Thyroid gland (tissue), 4 donors: Measurements from ENCODE around the gene AIPL1. TPM values are rescaled to one million over a fixed set of nuclear protein-coding genes. Genes with fewer than 3 reads are reported as not detected.

ENCODE experiments used
- DNase-seq, 2 donors: peaks; one replicate each; pipeline ENCODE4 v3.0.0-alpha.2; 2019
- H3K27ac ChIP-seq, 3 donors: fragments of 200-600 bp; sonication (generic); 1 replicate in 2 of 3; 2 replicates in 1 of 3; pipeline ENCODE4 v1.5.1; 2016 to 2019; ENCODE audit warnings: mild to moderate bottlenecking in 1 of 3, moderate library complexity in 1 of 3
- H3K27me3 ChIP-seq: fragments of 200-600 bp; sonication (generic); one replicate; pipeline ENCODE4 v1.5.1; 2019
- H3K36me3 ChIP-seq, 2 donors: fragments of 200-600 bp; sonication (generic); one replicate each; pipeline ENCODE4 v1.5.1; 2016 to 2019
- H3K4me1 ChIP-seq, 2 donors: fragments of 200-600 bp; sonication (generic); one replicate each; pipeline ENCODE4 v1.5.1; 2017 to 2019
- H3K4me3 ChIP-seq, 3 donors: fragments of 200-600 bp; sonication (generic); replicated peaks in 1 of 3; 1 replicate in 2 of 3; 2 replicates in 1 of 3; pipeline ENCODE4 v1.5.1; 2016; ENCODE audit warnings: mild to moderate bottlenecking in 1 of 3
- H3K9me3 ChIP-seq: fragments of 200-600 bp; sonication (generic); one replicate; pipeline ENCODE4 v1.5.1; 2017
- POLR2A ChIP-seq, 2 donors: fragments of 450-650 bp; IDR thresholded peaks; one replicate each; pipeline ENCODE4 v1.6.1; 2017; ENCODE audit warnings: antibody characterized with exemption in 2 of 2, mild to moderate bottlenecking in 2 of 2, moderate library complexity in 1 of 2
- WGBS, 2 donors: methylation state at CpG; one replicate each; pipeline ENCODE4 v1.1.5; 2017; 5-methylcytosine and 5-hydroxymethylcytosine counted together
- intact Hi-C: fragments of 100-400 bp; cut with DNase I; formaldehyde crosslinking; loops from one replicate; pipeline ENCODE4 v1.15.1; 2023
- total RNA-seq, 4 donors: library from RNA; depleted of rRNA; stranded (reverse); fragments of >200 nt; gene quantifications; one replicate each; pipeline ENCODE4 v1.2.3, GENCODE V29; 2016
- TF ChIP-seq, protein P1 (sequence below), 6 experiments: fragments of 200-600 bp in 3 of 6; fragments of 450-650 bp in 3 of 6; sonication (generic) in 3 of 6; IDR thresholded peaks; one replicate each; pipeline ENCODE4 v1.5.1; 2016 to 2019; ENCODE audit warnings: antibody characterized with exemption in 6 of 6, mild to moderate bottlenecking in 2 of 6, inconsistent platforms in 1 of 6, moderate library complexity in 1 of 6

The AIPL1 gene
- total RNA-seq, 4 donors from 2014 or later, result not detected

GRCh38 chr17:6479622-6480302 lies 44.8 kb upstream of the AIPL1 start:
- Histone ChIP-seq H3K36me3 (no peaks in the 10 kb centered on the region), H3K27ac (no peak overlapping the region), H3K4me1 (no peaks in the 10 kb centered on the region), H3K27me3 (no peaks in the 10 kb centered on the region), H3K9me3 (no peaks in the 10 kb centered on the region), H3K4me3 (no peak overlapping the region)
- TF ChIP-seq, protein P1, sequence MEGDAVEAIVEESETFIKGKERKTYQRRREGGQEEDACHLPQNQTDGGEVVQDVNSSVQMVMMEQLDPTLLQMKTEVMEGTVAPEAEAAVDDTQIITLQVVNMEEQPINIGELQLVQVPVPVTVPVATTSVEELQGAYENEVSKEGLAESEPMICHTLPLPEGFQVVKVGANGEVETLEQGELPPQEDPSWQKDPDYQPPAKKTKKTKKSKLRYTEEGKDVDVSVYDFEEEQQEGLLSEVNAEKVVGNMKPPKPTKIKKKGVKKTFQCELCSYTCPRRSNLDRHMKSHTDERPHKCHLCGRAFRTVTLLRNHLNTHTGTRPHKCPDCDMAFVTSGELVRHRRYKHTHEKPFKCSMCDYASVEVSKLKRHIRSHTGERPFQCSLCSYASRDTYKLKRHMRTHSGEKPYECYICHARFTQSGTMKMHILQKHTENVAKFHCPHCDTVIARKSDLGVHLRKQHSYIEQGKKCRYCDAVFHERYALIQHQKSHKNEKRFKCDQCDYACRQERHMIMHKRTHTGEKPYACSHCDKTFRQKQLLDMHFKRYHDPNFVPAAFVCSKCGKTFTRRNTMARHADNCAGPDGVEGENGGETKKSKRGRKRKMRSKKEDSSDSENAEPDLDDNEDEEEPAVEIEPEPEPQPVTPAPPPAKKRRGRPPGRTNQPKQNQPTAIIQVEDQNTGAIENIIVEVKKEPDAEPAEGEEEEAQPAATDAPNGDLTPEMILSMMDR (IDR thresholded peaks at IDR 0.05), result no peak
- TF ChIP-seq POLR2A (IDR thresholded peaks at IDR 0.05), result no peak
- intact Hi-C loops, result no loop called here
- DNase-seq, result no peak
- WGBS, 2 donors, result 60 to 67% methylated on average over 13 of the region's 13 CpGs

GRCh38 chr17:6478486-6478885 lies 43.6 kb upstream of the AIPL1 start:
- Histone ChIP-seq H3K4me3 (no peak overlapping the region), H3K27ac (no peak overlapping the region), H3K27me3 (no peaks in the 10 kb centered on the region), H3K9me3 (no peaks in the 10 kb centered on the region), H3K36me3 (no peaks in the 10 kb centered on the region), H3K4me1 (no peaks in the 10 kb centered on the region)
- intact Hi-C loops, result no loop called here
- no peak for DNase-seq
- 85 to 86% methylated on average over 11 of the region's 11 CpGs for WGBS, 2 donors
- no peak for TF ChIP-seq POLR2A (IDR thresholded peaks at IDR 0.05)
- TF ChIP-seq, protein P1 (IDR thresholded peaks at IDR 0.05), result no peak

GRCh38 chr17:6477831-6478383 lies 43.0 kb upstream of the AIPL1 start:
- TF ChIP-seq, protein P1 (IDR thresholded peaks at IDR 0.05), result no peak
- no peak for TF ChIP-seq POLR2A (IDR thresholded peaks at IDR 0.05)
- DNase-seq, result no peak
- H3K4me1 ChIP-seq, result no peaks in the 10 kb centered on the region
- no peak overlapping the region for H3K4me3 ChIP-seq
- H3K9me3 ChIP-seq, result no peaks in the 10 kb centered on the region
- H3K36me3 ChIP-seq, result no peaks in the 10 kb centered on the region
- intact Hi-C loops, result no loop called here
- H3K27me3 ChIP-seq, result no peaks in the 10 kb centered on the region
- WGBS, 2 donors, result 88 to 94% methylated on average over 10 to 13 of the region's 14 CpGs
- no peak overlapping the region for H3K27ac ChIP-seq

DNA sequence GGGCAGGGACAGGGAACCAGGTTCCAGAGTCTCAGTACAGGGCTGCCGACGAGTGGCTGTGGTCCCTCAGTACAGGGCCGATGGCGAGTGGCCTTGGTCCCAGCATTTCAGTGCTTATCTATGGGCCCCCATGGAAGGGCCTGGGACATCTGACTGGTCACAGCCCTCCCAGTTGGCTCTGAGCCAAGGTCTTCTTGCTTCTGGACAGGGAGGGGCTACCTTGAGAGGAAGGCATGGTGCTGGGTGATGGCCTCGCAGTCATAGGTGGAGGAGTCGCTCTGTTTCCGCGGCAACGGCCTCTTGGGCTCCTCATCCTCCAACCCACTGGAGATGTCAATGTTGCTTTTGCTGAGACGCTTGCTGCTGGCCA lies 41.9 kb upstream of the AIPL1 start:
- no peak overlapping the region for H3K27ac ChIP-seq
- 76 to 86% methylated on average over 6 to 8 of the region's 10 CpGs for WGBS, 2 donors
- intact Hi-C loops, result no loop called here
- no peaks in the 10 kb centered on the region for H3K4me1 ChIP-seq
- no peaks in the 10 kb centered on the region for H3K27me3 ChIP-seq
- no peaks in the 10 kb centered on the region for H3K9me3 ChIP-seq
- TF ChIP-seq, protein P1 (IDR thresholded peaks at IDR 0.05), result no peak
- no peak for TF ChIP-seq POLR2A (IDR thresholded peaks at IDR 0.05)
- H3K36me3 ChIP-seq, result no peaks in the 10 kb centered on the region
- DNase-seq, result no peak
- H3K4me3 ChIP-seq, result no peak overlapping the region

DNA sequence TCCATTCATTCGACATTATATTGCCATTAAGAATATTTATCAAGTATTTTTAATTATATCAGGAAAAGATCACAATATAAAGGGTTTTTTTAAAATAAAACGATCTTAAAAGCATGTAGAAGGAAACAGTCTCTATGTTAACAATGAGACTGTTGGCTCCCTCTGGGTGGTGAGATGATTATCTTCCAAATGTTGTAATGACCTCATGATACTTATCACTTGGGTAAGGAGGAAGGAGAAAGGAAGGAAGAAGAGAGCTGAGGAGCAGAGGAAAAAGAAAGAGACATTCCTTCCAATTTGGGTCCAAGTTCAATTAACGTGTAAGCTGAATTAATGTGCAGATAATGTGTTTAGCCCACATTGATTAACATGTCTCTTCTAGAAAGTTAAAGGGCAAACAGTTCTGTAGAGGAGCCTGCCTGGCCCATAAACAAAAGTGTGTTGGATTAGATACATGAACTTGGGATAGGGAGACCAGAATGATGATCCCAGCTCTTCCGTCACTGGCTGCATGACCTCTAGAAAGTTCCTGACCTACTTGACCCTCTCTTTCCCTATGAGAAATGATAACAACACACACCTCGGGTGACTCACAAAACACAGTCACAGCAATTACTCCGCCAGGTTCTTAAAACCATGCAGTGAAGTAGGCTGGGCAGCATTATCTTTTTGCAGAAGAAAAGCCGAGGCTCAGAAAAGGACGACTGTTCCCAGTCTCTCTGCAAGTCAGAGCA lies 41.3 kb upstream of the AIPL1 start:
- no peaks in the 10 kb centered on the region for H3K4me1 ChIP-seq
- H3K36me3 ChIP-seq, result no peaks in the 10 kb centered on the region
- no peaks in the 10 kb centered on the region for H3K27me3 ChIP-seq
- WGBS, 2 donors, result 76% methylated on average over 8 of the region's 8 CpGs
- no peaks in the 10 kb centered on the region for H3K9me3 ChIP-seq
- no peak overlapping the region for H3K27ac ChIP-seq
- no peak overlapping the region for H3K4me3 ChIP-seq
- no peak for DNase-seq
- intact Hi-C loops, result no loop called here
- TF ChIP-seq POLR2A (IDR thresholded peaks at IDR 0.05), result no peak
- TF ChIP-seq, protein P1 (IDR thresholded peaks at IDR 0.05), result no peak
